ENCODE measurements around the gene CRHR1. TPM values are rescaled to one million over a fixed set of nuclear protein-coding genes. Genes with fewer than 3 reads are reported as not detected.

CRHR1 gene
- polyA plus RNA-seq, 3 donors: not detected

DNA sequence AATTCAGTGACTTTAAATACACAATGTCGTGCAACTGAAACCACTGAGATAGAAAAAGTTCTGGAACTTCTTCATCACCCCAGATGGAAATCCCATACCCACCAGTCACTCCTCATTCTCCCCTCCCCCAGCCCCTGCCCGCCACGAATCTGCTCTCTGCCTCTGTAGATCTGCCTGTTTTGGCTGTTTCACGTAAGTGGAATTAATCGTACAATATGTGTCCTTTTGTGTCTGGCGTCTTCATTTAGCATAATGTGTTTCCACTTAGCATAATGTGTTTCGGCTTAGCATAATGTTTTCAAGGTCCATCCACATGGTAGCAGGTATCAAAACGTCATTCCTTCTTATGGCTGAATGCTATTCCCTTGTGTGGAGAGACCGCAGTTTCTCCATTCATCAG is 57.1 kb downstream of the CRHR1 start:
- Histone ChIP-seq H2AFZ (ENCODE audit: insufficient read depth, low read depth, low read length, poor library complexity, severe bottlenecking) (no peak overlapping the region), H3K4me1 (ENCODE audit: control insufficient read depth in 1 of 2, insufficient read depth in 2 of 2, low read length in 2 of 2) (no peaks in the 10 kb centered on the region), H3K36me3 (replicated peaks in 1 of 2; ENCODE audit: control insufficient read depth in 1 of 2, insufficient read depth in 2 of 2, low read length in 2 of 2) (no peaks in the 10 kb centered on the region), H3K4me3 (replicated peaks in 1 of 3; ENCODE audit: low read depth in 2 of 3, low read length in 3 of 3) (no peak overlapping the region), H3K9ac (ENCODE audit: insufficient read depth, low read length, poor library complexity, severe bottlenecking) (no peak overlapping the region), H3K27ac (ENCODE audit: low read depth in 1 of 2, low read length in 2 of 2) (no peak overlapping the region), H3K79me2 (ENCODE audit: insufficient read depth, low read length) (no peaks in the 10 kb centered on the region), H4K20me1 (ENCODE audit: insufficient read depth, low read length) (no peaks in the 10 kb centered on the region), H3K9me3 (replicated peaks in 1 of 2; ENCODE audit: control insufficient read depth in 1 of 2, insufficient read depth in 1 of 2, low read length in 2 of 2) (no peaks in the 10 kb centered on the region), H3K4me2 (replicated peaks; ENCODE audit: extremely low read depth, low read length, poor library complexity, severe bottlenecking) (no peak overlapping the region), H3K27me3 (ENCODE audit: control insufficient read depth in 2 of 2, insufficient read depth in 2 of 2, low read length in 2 of 2) (no peaks in the 10 kb centered on the region)
- intact Hi-C loops (cut with micrococcal nuclease): no loop called here
- H3K36me3 Mint-ChIP-seq: no peaks in the 10 kb centered on the region
- H3K27me3 Mint-ChIP-seq (ENCODE audit: low read depth in 3 of 3): peaks cover 0 to 12% (median 3%) of the 10 kb centered on the region in 3 donors
- no peak overlapping the region for H3K4me3 Mint-ChIP-seq
- no peaks in the 10 kb centered on the region for H3K4me1 Mint-ChIP-seq
- DNase-seq: no peak
- 86% methylated on average over 7 of the region's 9 CpGs for WGBS (ENCODE audit: insufficient coverage)
- H3K9me3 Mint-ChIP-seq: no peaks in the 10 kb centered on the region
- TF ChIP-seq, protein P1, sequence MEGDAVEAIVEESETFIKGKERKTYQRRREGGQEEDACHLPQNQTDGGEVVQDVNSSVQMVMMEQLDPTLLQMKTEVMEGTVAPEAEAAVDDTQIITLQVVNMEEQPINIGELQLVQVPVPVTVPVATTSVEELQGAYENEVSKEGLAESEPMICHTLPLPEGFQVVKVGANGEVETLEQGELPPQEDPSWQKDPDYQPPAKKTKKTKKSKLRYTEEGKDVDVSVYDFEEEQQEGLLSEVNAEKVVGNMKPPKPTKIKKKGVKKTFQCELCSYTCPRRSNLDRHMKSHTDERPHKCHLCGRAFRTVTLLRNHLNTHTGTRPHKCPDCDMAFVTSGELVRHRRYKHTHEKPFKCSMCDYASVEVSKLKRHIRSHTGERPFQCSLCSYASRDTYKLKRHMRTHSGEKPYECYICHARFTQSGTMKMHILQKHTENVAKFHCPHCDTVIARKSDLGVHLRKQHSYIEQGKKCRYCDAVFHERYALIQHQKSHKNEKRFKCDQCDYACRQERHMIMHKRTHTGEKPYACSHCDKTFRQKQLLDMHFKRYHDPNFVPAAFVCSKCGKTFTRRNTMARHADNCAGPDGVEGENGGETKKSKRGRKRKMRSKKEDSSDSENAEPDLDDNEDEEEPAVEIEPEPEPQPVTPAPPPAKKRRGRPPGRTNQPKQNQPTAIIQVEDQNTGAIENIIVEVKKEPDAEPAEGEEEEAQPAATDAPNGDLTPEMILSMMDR (IDR thresholded peaks at IDR 0.05): no peak
- no peak overlapping the region for H3K27ac Mint-ChIP-seq

DNA sequence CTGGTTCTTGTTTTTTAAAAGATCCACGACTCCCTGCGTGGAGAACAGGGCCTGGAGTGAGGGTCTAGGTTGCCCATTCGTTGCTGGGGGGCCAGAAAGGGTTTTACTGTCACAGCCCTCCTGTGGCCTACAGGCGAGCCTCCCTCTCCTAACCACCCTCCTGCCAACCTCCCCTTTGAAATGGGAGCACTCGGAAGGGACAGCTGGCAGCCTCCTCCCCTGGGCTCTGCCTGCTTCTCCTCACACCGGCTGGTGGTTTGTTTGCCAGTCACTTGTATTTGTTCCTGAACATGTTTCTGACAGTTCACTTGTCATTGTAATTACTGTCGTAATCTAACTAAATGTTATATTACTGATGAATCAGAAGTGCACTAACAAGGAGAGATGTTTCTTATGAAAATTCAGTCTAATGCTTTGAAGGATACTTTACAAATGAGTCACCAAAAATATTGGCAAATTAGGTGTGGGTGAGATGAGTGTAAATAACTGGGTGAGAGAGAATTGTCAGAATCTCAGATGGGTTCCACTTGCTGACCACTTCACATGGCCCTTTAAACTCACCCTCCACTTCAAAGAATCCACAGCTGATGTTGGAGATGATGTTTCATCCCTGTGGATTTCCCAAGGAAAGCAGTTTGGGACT is 57.9 kb downstream of the CRHR1 start:
- intact Hi-C loops (cut with micrococcal nuclease): no loop called here
- no peaks in the 10 kb centered on the region for H3K9me3 Mint-ChIP-seq

More for the DNA sequence above, 57.9 kb downstream of the CRHR1 start:
- DNase-seq: no peak
- Histone ChIP-seq H4K20me1 (ENCODE audit: insufficient read depth, low read length) (no peaks in the 10 kb centered on the region), H3K79me2 (ENCODE audit: insufficient read depth, low read length) (no peaks in the 10 kb centered on the region), H3K4me1 (ENCODE audit: control insufficient read depth in 1 of 2, insufficient read depth in 2 of 2, low read length in 2 of 2) (no peaks in the 10 kb centered on the region), H3K36me3 (replicated peaks in 1 of 2; ENCODE audit: control insufficient read depth in 1 of 2, insufficient read depth in 2 of 2, low read length in 2 of 2) (no peaks in the 10 kb centered on the region), H2AFZ (ENCODE audit: insufficient read depth, low read depth, low read length, poor library complexity, severe bottlenecking) (no peak overlapping the region), H3K27me3 (ENCODE audit: control insufficient read depth in 2 of 2, insufficient read depth in 2 of 2, low read length in 2 of 2) (no peaks in the 10 kb centered on the region), H3K27ac (ENCODE audit: low read depth in 1 of 2, low read length in 2 of 2) (no peak overlapping the region), H3K9ac (ENCODE audit: insufficient read depth, low read length, poor library complexity, severe bottlenecking) (no peak overlapping the region), H3K4me3 (replicated peaks in 1 of 3; ENCODE audit: low read depth in 2 of 3, low read length in 3 of 3) (no peak overlapping the region), H3K4me2 (replicated peaks; ENCODE audit: extremely low read depth, low read length, poor library complexity, severe bottlenecking) (no peak overlapping the region), H3K9me3 (replicated peaks in 1 of 2; ENCODE audit: control insufficient read depth in 1 of 2, insufficient read depth in 1 of 2, low read length in 2 of 2) (no peaks in the 10 kb centered on the region)
- TF ChIP-seq, protein P1 (IDR thresholded peaks at IDR 0.05): no peak
- Mint-ChIP-seq H3K27ac (no peak overlapping the region), H3K36me3 (no peaks in the 10 kb centered on the region), H3K27me3 (ENCODE audit: low read depth in 3 of 3) (peaks cover 0 to 11% (median 3%) of the 10 kb centered on the region in 3 donors), H3K4me1 (no peaks in the 10 kb centered on the region), H3K4me3 (no peak overlapping the region)
- WGBS (ENCODE audit: insufficient coverage): 68% methylated on average over 4 of the region's 7 CpGs

Data from CD14-positive monocyte (primary cell).